Measurements from ENCODE around the gene RHBG.

The RHBG gene

GRCh38 chr1:156336242-156336641, 32.8 kb upstream of the RHBG start:
- 82% methylated on average over 4 of the region's 4 CpGs for WGBS
- no peak overlapping the region for H3K18ac ChIP-seq (ENCODE audit: low read depth in 1 of 2, low read length in 2 of 2)

GRCh38 chr1:156337052-156337887, 31.7 kb upstream of the RHBG start:
- peak overlapping the region; percentile 65 for H3K4me2 ChIP-seq (ENCODE audit: low read length, poor library complexity, severe bottlenecking)
- H2BK120ac ChIP-seq (ENCODE audit: low read depth, low read length): no peak overlapping the region
- peak overlapping the region in 1 of 2 experiments; percentile 79 for H3K18ac ChIP-seq (ENCODE audit: low read depth in 1 of 2, low read length in 2 of 2)
- H3K27ac ChIP-seq (ENCODE audit: low read length, poor library complexity, severe bottlenecking): peak overlapping the region; percentile 76
- no peak overlapping the region for H2BK12ac ChIP-seq (ENCODE audit: low read length in 2 of 2)
- peak overlapping the region in 1 of 2 experiments; percentile 62 for H3K4ac ChIP-seq (ENCODE audit: low read depth in 1 of 2, low read length in 2 of 2)
- peak overlapping the region; percentile 8 for H2BK5ac ChIP-seq (ENCODE audit: low read depth, low read length, poor library complexity, severe bottlenecking)
- no peak overlapping the region for H3K23ac ChIP-seq (ENCODE audit: low read length in 2 of 2)
- peaks cover 2% of the 10 kb centered on the region for H3K79me1 ChIP-seq (replicated peaks; ENCODE audit: low read length, poor library complexity, severe bottlenecking)
- H3K36me3 ChIP-seq (ENCODE audit: control insufficient read depth in 1 of 2, insufficient read depth in 2 of 2, low read depth in 1 of 2, low read length in 2 of 2): peaks cover 9 to 34% of the 10 kb centered on the region in 2 experiments
- peak overlapping the region; percentile 93 for H3K9ac ChIP-seq (ENCODE audit: low read length)
- no peaks in the 10 kb centered on the region for H3K27me3 ChIP-seq (ENCODE audit: control insufficient read depth in 1 of 2, insufficient read depth in 1 of 2, low read length in 2 of 2)
- WGBS: 46% methylated on average over 28 of the region's 34 CpGs
- peak overlapping the region; percentile 9 for H4K8ac ChIP-seq (ENCODE audit: low read length)
- peaks cover 2% of the 10 kb centered on the region for H3K4me1 ChIP-seq (ENCODE audit: control insufficient read depth, insufficient read depth, low read depth, low read length)
- H3K4me3 ChIP-seq (ENCODE audit: insufficient read depth in 1 of 2, low read depth in 1 of 2, low read length in 2 of 2): peak overlapping the region; percentile 74 to 83
- H2BK15ac ChIP-seq (ENCODE audit: low read depth, poor library complexity, severe bottlenecking): no peak overlapping the region
- H2AFZ ChIP-seq (ENCODE audit: low read depth, low read length): no peak overlapping the region
- H3K14ac ChIP-seq (ENCODE audit: low read length in 2 of 2): peak overlapping the region in 1 of 2 experiments; percentile 30
- no peaks in the 10 kb centered on the region for H3K9me3 ChIP-seq (ENCODE audit: control insufficient read depth, low read length)
- H4K91ac ChIP-seq (ENCODE audit: low read length): no peak overlapping the region
- DNase-seq: peak; percentile 56
- no peak overlapping the region for H2AK5ac ChIP-seq (ENCODE audit: low read length, severe bottlenecking)

More at GRCh38 chr1:156336242-156336641, 32.8 kb upstream of the RHBG start:
- H4K91ac ChIP-seq (ENCODE audit: low read length): no peak overlapping the region
- H3K9ac ChIP-seq (ENCODE audit: low read length): peak overlapping the region; percentile 93
- no peak overlapping the region for H3K27ac ChIP-seq (ENCODE audit: low read length, poor library complexity, severe bottlenecking)
- H3K14ac ChIP-seq (ENCODE audit: low read length in 2 of 2): no peak overlapping the region
- peak overlapping the region in 1 of 2 experiments; percentile 83 for H3K4me3 ChIP-seq (ENCODE audit: insufficient read depth in 1 of 2, low read depth in 1 of 2, low read length in 2 of 2)
- H2BK120ac ChIP-seq (ENCODE audit: low read depth, low read length): no peak overlapping the region
- H4K8ac ChIP-seq (ENCODE audit: low read length): no peak overlapping the region
- H3K36me3 ChIP-seq (ENCODE audit: control insufficient read depth in 1 of 2, insufficient read depth in 2 of 2, low read depth in 1 of 2, low read length in 2 of 2): peaks cover 17 to 44% of the 10 kb centered on the region in 2 experiments
- H2AK5ac ChIP-seq (ENCODE audit: low read length, severe bottlenecking): no peak overlapping the region
- H3K4me2 ChIP-seq (ENCODE audit: low read length, poor library complexity, severe bottlenecking): peak overlapping the region; percentile 47
- H3K27me3 ChIP-seq (ENCODE audit: control insufficient read depth in 1 of 2, insufficient read depth in 1 of 2, low read length in 2 of 2): no peaks in the 10 kb centered on the region
- H2BK15ac ChIP-seq (ENCODE audit: low read depth, poor library complexity, severe bottlenecking): no peak overlapping the region
- H3K23ac ChIP-seq (ENCODE audit: low read length in 2 of 2): no peak overlapping the region
- H3K79me1 ChIP-seq (replicated peaks; ENCODE audit: low read length, poor library complexity, severe bottlenecking): peaks cover 2% of the 10 kb centered on the region
- no peak overlapping the region for H2BK12ac ChIP-seq (ENCODE audit: low read length in 2 of 2)
- H3K4ac ChIP-seq (ENCODE audit: low read depth in 1 of 2, low read length in 2 of 2): no peak overlapping the region
- peaks cover 2% of the 10 kb centered on the region for H3K4me1 ChIP-seq (ENCODE audit: control insufficient read depth, insufficient read depth, low read depth, low read length)
- no peak overlapping the region for H2AFZ ChIP-seq (ENCODE audit: low read depth, low read length)
- H2BK5ac ChIP-seq (ENCODE audit: low read depth, low read length, poor library complexity, severe bottlenecking): no peak overlapping the region
- no peaks in the 10 kb centered on the region for H3K9me3 ChIP-seq (ENCODE audit: control insufficient read depth, low read length)
- no peak for DNase-seq

GRCh38 chr1:156337888-156338179, 31.2 kb upstream of the RHBG start:
- Histone ChIP-seq H3K18ac (ENCODE audit: low read depth in 1 of 2, low read length in 2 of 2) (peak overlapping the region; percentile 58 to 79), H3K14ac (ENCODE audit: low read length in 2 of 2) (peak overlapping the region in 1 of 2 experiments; percentile 30), H2BK12ac (ENCODE audit: low read length in 2 of 2) (no peak overlapping the region), H3K9ac (ENCODE audit: low read length) (peak overlapping the region; percentile 93), H4K8ac (ENCODE audit: low read length) (peak overlapping the region; percentile 93), H2AFZ (ENCODE audit: low read depth, low read length) (peak overlapping the region; percentile 6), H3K4me2 (ENCODE audit: low read length, poor library complexity, severe bottlenecking) (peak overlapping the region; percentile 30), H2BK15ac (ENCODE audit: low read depth, poor library complexity, severe bottlenecking) (no peak overlapping the region), H3K4ac (ENCODE audit: low read depth in 1 of 2, low read length in 2 of 2) (peak overlapping the region; percentile 57 to 62), H2AK5ac (ENCODE audit: low read length, severe bottlenecking) (no peak overlapping the region), H2BK5ac (ENCODE audit: low read depth, low read length, poor library complexity, severe bottlenecking) (peak overlapping the region; percentile 8), H3K4me3 (ENCODE audit: insufficient read depth in 1 of 2, low read depth in 1 of 2, low read length in 2 of 2) (peak overlapping the region; percentile 74 to 83), H4K91ac (ENCODE audit: low read length) (no peak overlapping the region), H2BK120ac (ENCODE audit: low read depth, low read length) (no peak overlapping the region), H3K9me3 (ENCODE audit: control insufficient read depth, low read length) (no peaks in the 10 kb centered on the region), H3K27me3 (ENCODE audit: control insufficient read depth in 1 of 2, insufficient read depth in 1 of 2, low read length in 2 of 2) (no peaks in the 10 kb centered on the region), H3K4me1 (ENCODE audit: control insufficient read depth, insufficient read depth, low read depth, low read length) (peaks cover 2% of the 10 kb centered on the region), H3K79me1 (replicated peaks; ENCODE audit: low read length, poor library complexity, severe bottlenecking) (peaks cover 2% of the 10 kb centered on the region), H3K27ac (ENCODE audit: low read length, poor library complexity, severe bottlenecking) (peak overlapping the region; percentile 76), H3K36me3 (ENCODE audit: control insufficient read depth in 1 of 2, insufficient read depth in 2 of 2, low read depth in 1 of 2, low read length in 2 of 2) (peaks cover 9 to 29% of the 10 kb centered on the region in 2 experiments), H3K23ac (ENCODE audit: low read length in 2 of 2) (peak overlapping the region in 1 of 2 experiments; percentile 14)
- under 1% methylated on average over 14 of the region's 14 CpGs for WGBS
- DNase-seq: no peak

- H3K4ac ChIP-seq (ENCODE audit: low read depth in 1 of 2, low read length in 2 of 2): peak within 1 kb of the TSS; percentile 57 to 62
- peaks cover 2% of the 10 kb centered on the region for H3K4me1 ChIP-seq (ENCODE audit: control insufficient read depth, insufficient read depth, low read depth, low read length)
- no peak within 1 kb of the TSS for H2BK120ac ChIP-seq (ENCODE audit: low read depth, low read length)
- under 1% methylated on average over 39 of the region's 47 CpGs for WGBS
- no peaks in the 10 kb centered on the region for H3K27me3 ChIP-seq (ENCODE audit: control insufficient read depth in 1 of 2, insufficient read depth in 1 of 2, low read length in 2 of 2)
- H4K91ac ChIP-seq (ENCODE audit: low read length): no peak within 1 kb of the TSS
- peak within 1 kb of the TSS in 1 of 2 experiments; percentile 14 for H3K23ac ChIP-seq (ENCODE audit: low read length in 2 of 2)
- H2AFZ ChIP-seq (ENCODE audit: low read depth, low read length): peak within 1 kb of the TSS; percentile 65
- H3K9ac ChIP-seq (ENCODE audit: low read length): peak within 1 kb of the TSS; percentile 93
- H4K8ac ChIP-seq (ENCODE audit: low read length): peak within 1 kb of the TSS; percentile 93
- no peaks in the 10 kb centered on the region for H3K9me3 ChIP-seq (ENCODE audit: control insufficient read depth, low read length)
- peak within 1 kb of the TSS; percentile 65 for H3K4me2 ChIP-seq (ENCODE audit: low read length, poor library complexity, severe bottlenecking)
- peak within 1 kb of the TSS; percentile 8 for H2BK5ac ChIP-seq (ENCODE audit: low read depth, low read length, poor library complexity, severe bottlenecking)
- peak within 1 kb of the TSS in 1 of 2 experiments; percentile 30 for H3K14ac ChIP-seq (ENCODE audit: low read length in 2 of 2)
- peaks cover 6 to 24% of the 10 kb centered on the region in 2 experiments for H3K36me3 ChIP-seq (ENCODE audit: control insufficient read depth in 1 of 2, insufficient read depth in 2 of 2, low read depth in 1 of 2, low read length in 2 of 2)
- peak within 1 kb of the TSS; percentile 74 to 83 for H3K4me3 ChIP-seq (ENCODE audit: insufficient read depth in 1 of 2, low read depth in 1 of 2, low read length in 2 of 2)
- peak; percentile 100 for DNase-seq
- H2BK15ac ChIP-seq (ENCODE audit: low read depth, poor library complexity, severe bottlenecking): no peak within 1 kb of the TSS
- H3K27ac ChIP-seq (ENCODE audit: low read length, poor library complexity, severe bottlenecking): peak within 1 kb of the TSS; percentile 76
- H2BK12ac ChIP-seq (ENCODE audit: low read length in 2 of 2): no peak within 1 kb of the TSS
- H2AK5ac ChIP-seq (ENCODE audit: low read length, severe bottlenecking): no peak within 1 kb of the TSS
- peak within 1 kb of the TSS; percentile 58 to 79 for H3K18ac ChIP-seq (ENCODE audit: low read depth in 1 of 2, low read length in 2 of 2)
- peaks cover 2% of the 10 kb centered on the region for H3K79me1 ChIP-seq (replicated peaks; ENCODE audit: low read length, poor library complexity, severe bottlenecking)
These were observed 30.6 kb upstream of the RHBG start, which contains the start of the genes CCT3 and TSACC for GRCh38 chr1:156338180-156338976. TSS of gene CCT3 (minus strand) at chr1:156338292. CDS start at chr1:156338184, 108 bp downstream. TSS of gene TSACC (plus strand) at chr1:156338526. CDS start at chr1:156339758, 1,232 bp downstream.
